HEK293 (cell line): ENCODE measurements around the gene ZKSCAN3.

Experiments used
- CTCF ChIA-PET: fragments of 350-600 bp; formaldehyde crosslinking; extraction: SDS; loops from one replicate; lab custom pipeline; 2021; ENCODE audit warnings: antibody characterized with exemption; lab: Yijun Ruan, JAX
- POLR2A ChIA-PET: fragments of 300-600 bp; formaldehyde crosslinking; extraction: SDS; loops from one replicate; lab custom pipeline; 2020; ENCODE audit warnings: antibody characterized with exemption, inconsistent platforms; lab: Yijun Ruan, JAX
- H3K27ac ChIP-seq: fragments of 200-500 bp; sonication (Bioruptor generic); 2 replicates; pipeline ENCODE4 v1.5.1; 2014; ENCODE audit warnings: low read depth, low read length, control low read depth, inconsistent platforms; ENCODE audit errors: extremely low read depth
- H3K36me3 ChIP-seq, 2 experiments: fragments of 200-500 bp in 1 of 2; sonication (Bioruptor generic) in 1 of 2; 1 replicate in 1 of 2; 2 replicates in 1 of 2; pipeline ENCODE4 v1.5.1; 2014 to 2017; ENCODE audit warnings: inconsistent platforms in 2 of 2, low read length in 2 of 2; ENCODE audit not compliant: control insufficient read depth in 2 of 2, insufficient read depth in 1 of 2
- H3K4me1 ChIP-seq: fragments of 200-500 bp; sonication (Bioruptor generic); 2 replicates; pipeline ENCODE4 v1.5.1; 2014; ENCODE audit warnings: mild to moderate bottlenecking, low read length, inconsistent platforms; ENCODE audit not compliant: control insufficient read depth, insufficient read depth
- H3K4me3 ChIP-seq: 2 replicates; pipeline ENCODE4 v1.5.1; 2011; ENCODE audit warnings: low read depth, mild to moderate bottlenecking, control low read depth, low read length, moderate library complexity
- H3K9me3 ChIP-seq: fragments of 200-500 bp; sonication (Bioruptor generic); 2 replicates; pipeline ENCODE4 v1.5.1; 2014; ENCODE audit warnings: low read depth, low read length, inconsistent platforms; ENCODE audit not compliant: control insufficient read depth, insufficient read depth
- FEZF1 ChIP-seq: fragments of 450-650 bp; formaldehyde crosslinking; IDR thresholded peaks from 2 replicates; pipeline ENCODE4 v1.5.1; 2016; ENCODE audit warnings: missing biosample characterization, missing genetic modification characterization
- GLIS2 ChIP-seq: fragments of 450-650 bp; formaldehyde crosslinking; IDR thresholded peaks from 2 replicates; pipeline ENCODE4 v1.5.1; 2016; ENCODE audit warnings: missing biosample characterization, missing genetic modification characterization
- KLF9 ChIP-seq: fragments of 450-650 bp; formaldehyde crosslinking; IDR thresholded peaks from 2 replicates; pipeline ENCODE4 v1.5.1; 2016; ENCODE audit warnings: missing biosample characterization, missing genetic modification characterization, low read depth
- MYNN ChIP-seq: fragments of 450-650 bp; formaldehyde crosslinking; IDR thresholded peaks from 2 replicates; pipeline ENCODE4 v1.5.1; 2016; ENCODE audit warnings: missing biosample characterization, missing genetic modification characterization, borderline replicate concordance
- SALL2 ChIP-seq: fragments of 450-650 bp; formaldehyde crosslinking; IDR thresholded peaks from 2 replicates; pipeline ENCODE4 v1.5.0; 2017; ENCODE audit warnings: missing biosample characterization, mild to moderate bottlenecking, missing genetic modification characterization, borderline replicate concordance
- WT1 ChIP-seq: fragments of 450-650 bp; formaldehyde crosslinking; IDR thresholded peaks from 2 replicates; pipeline ENCODE4 v1.5.1; 2016; ENCODE audit warnings: missing biosample characterization, missing genetic modification characterization
- YY1 ChIP-seq: fragments of 450-650 bp; formaldehyde crosslinking; IDR thresholded peaks from 2 replicates; pipeline ENCODE4 v1.5.1; 2018; ENCODE audit warnings: missing biosample characterization, missing genetic modification characterization
- ZBTB10 ChIP-seq: fragments of 450-650 bp; formaldehyde crosslinking; IDR thresholded peaks from 2 replicates; pipeline ENCODE4 v1.5.1; 2016; ENCODE audit warnings: missing biosample characterization, missing genetic modification characterization
- ZFP69B ChIP-seq: fragments of 450-650 bp; formaldehyde crosslinking; IDR thresholded peaks from 2 replicates; pipeline ENCODE4 v1.5.1; 2016; ENCODE audit warnings: missing biosample characterization, missing genetic modification characterization
- ZNF18 ChIP-seq: fragments of 450-650 bp; formaldehyde crosslinking; IDR thresholded peaks from 2 replicates; pipeline ENCODE4 v1.5.1; 2016; ENCODE audit warnings: missing biosample characterization, missing genetic modification characterization
- ZNF239 ChIP-seq: fragments of 450-650 bp; formaldehyde crosslinking; IDR thresholded peaks from 2 replicates; pipeline ENCODE4 v1.5.1; 2016; ENCODE audit warnings: missing biosample characterization, missing genetic modification characterization
- ZNF423 ChIP-seq: fragments of 450-650 bp; formaldehyde crosslinking; IDR thresholded peaks from 2 replicates; pipeline ENCODE4 v1.5.1; 2016; ENCODE audit warnings: missing biosample characterization, missing genetic modification characterization
- ZNF561 ChIP-seq: fragments of 450-650 bp; IDR thresholded peaks from 2 replicates; pipeline ENCODE4 v1.5.1; 2018; ENCODE audit warnings: missing biosample characterization, missing genetic modification characterization, borderline replicate concordance
- ZNF580 ChIP-seq: fragments of 450-650 bp; formaldehyde crosslinking; IDR thresholded peaks from 2 replicates; pipeline ENCODE4 v1.5.1; 2016; ENCODE audit warnings: missing biosample characterization, missing genetic modification characterization
- ZNF629 ChIP-seq: fragments of 450-650 bp; formaldehyde crosslinking; IDR thresholded peaks from 2 replicates; pipeline ENCODE4 v1.5.1; 2017; ENCODE audit warnings: missing biosample characterization, missing genetic modification characterization
- ZSCAN30 ChIP-seq: fragments of 450-650 bp; IDR thresholded peaks from 2 replicates; pipeline ENCODE4 v1.5.1; 2018; ENCODE audit warnings: missing biosample characterization, mild to moderate bottlenecking, missing genetic modification characterization, moderate library complexity
- ZSCAN4 ChIP-seq: fragments of 450-650 bp; formaldehyde crosslinking; IDR thresholded peaks from 2 replicates; pipeline ENCODE4 v1.5.1; 2017; ENCODE audit warnings: missing biosample characterization, missing genetic modification characterization
- ZXDB ChIP-seq: fragments of 450-650 bp; formaldehyde crosslinking; IDR thresholded peaks from 2 replicates; pipeline ENCODE4 v1.5.1; 2016; ENCODE audit warnings: missing biosample characterization, missing genetic modification characterization
- TF ChIP-seq, protein P1 (sequence below): fragments of 450-650 bp; formaldehyde crosslinking; IDR thresholded peaks from 2 replicates; pipeline ENCODE4 v1.5.1; 2016; ENCODE audit warnings: missing biosample characterization, missing genetic modification characterization, borderline replicate concordance
- TF ChIP-seq, protein P2 (sequence below): fragments of 450-650 bp; formaldehyde crosslinking; conservative IDR thresholded peaks from 2 replicates; pipeline ENCODE4 v1.5.1; 2016; ENCODE audit warnings: low read depth, missing biosample characterization, missing genetic modification characterization

The ZKSCAN3 gene

GRCh38 chr6:28349892-28350737 lies at the start of gene ZKSCAN3:
Gene ZKSCAN3, plus strand, starts transcription at chr6:28349947. Its CDS starts 9,640 bp downstream, at chr6:28359587.
- H3K9me3 ChIP-seq, result no peaks in the 10 kb centered on the region
- H3K4me1 ChIP-seq, result peaks cover 4% of the 10 kb centered on the region; the same call in 1 of the 2 replicates
- peak within 1 kb of the TSS; percentile 69 for H3K27ac ChIP-seq
- H3K4me3 ChIP-seq, result peak within 1 kb of the TSS; percentile 52
- ChIA-PET CTCF (interaction anchor here (0.7 kb wide), 2 partner anchors 9 to 102 kb away, joined by 4 read pairs; no protein-coding TSS in a partner anchor), POLR2A (interaction anchor here (0.5 to 2.2 kb wide), 15 partner anchors 10 to 217 kb away, joined by 3 to 34 read pairs (median 3); partner anchors contain the start of genes PGBD1, ZKSCAN4, ZKSCAN8 and ZSCAN23)
- H3K36me3 ChIP-seq, result peaks cover 0 to 8% of the 10 kb centered on the region in 2 experiments; a peak in 1 of 3 replicates
- peak; percentile 64 for TF ChIP-seq ZNF561 (tag by site-specific recombination)
- TF ChIP-seq ZSCAN30 (tag by site-specific recombination), result 0 out of 2 replicates have a peak, but pooled peaks have one; percentile 6
- peak; percentile 20; the same call in 1 of the 2 replicates for TF ChIP-seq YY1 (tag by site-specific recombination)
- peak; percentile 66; the same call in 1 of the 2 replicates for TF ChIP-seq ZNF580 (tag by site-specific recombination)
- no peak for TF ChIP-seq SALL2 (tag by site-specific recombination)
- TF ChIP-seq, protein P1, sequence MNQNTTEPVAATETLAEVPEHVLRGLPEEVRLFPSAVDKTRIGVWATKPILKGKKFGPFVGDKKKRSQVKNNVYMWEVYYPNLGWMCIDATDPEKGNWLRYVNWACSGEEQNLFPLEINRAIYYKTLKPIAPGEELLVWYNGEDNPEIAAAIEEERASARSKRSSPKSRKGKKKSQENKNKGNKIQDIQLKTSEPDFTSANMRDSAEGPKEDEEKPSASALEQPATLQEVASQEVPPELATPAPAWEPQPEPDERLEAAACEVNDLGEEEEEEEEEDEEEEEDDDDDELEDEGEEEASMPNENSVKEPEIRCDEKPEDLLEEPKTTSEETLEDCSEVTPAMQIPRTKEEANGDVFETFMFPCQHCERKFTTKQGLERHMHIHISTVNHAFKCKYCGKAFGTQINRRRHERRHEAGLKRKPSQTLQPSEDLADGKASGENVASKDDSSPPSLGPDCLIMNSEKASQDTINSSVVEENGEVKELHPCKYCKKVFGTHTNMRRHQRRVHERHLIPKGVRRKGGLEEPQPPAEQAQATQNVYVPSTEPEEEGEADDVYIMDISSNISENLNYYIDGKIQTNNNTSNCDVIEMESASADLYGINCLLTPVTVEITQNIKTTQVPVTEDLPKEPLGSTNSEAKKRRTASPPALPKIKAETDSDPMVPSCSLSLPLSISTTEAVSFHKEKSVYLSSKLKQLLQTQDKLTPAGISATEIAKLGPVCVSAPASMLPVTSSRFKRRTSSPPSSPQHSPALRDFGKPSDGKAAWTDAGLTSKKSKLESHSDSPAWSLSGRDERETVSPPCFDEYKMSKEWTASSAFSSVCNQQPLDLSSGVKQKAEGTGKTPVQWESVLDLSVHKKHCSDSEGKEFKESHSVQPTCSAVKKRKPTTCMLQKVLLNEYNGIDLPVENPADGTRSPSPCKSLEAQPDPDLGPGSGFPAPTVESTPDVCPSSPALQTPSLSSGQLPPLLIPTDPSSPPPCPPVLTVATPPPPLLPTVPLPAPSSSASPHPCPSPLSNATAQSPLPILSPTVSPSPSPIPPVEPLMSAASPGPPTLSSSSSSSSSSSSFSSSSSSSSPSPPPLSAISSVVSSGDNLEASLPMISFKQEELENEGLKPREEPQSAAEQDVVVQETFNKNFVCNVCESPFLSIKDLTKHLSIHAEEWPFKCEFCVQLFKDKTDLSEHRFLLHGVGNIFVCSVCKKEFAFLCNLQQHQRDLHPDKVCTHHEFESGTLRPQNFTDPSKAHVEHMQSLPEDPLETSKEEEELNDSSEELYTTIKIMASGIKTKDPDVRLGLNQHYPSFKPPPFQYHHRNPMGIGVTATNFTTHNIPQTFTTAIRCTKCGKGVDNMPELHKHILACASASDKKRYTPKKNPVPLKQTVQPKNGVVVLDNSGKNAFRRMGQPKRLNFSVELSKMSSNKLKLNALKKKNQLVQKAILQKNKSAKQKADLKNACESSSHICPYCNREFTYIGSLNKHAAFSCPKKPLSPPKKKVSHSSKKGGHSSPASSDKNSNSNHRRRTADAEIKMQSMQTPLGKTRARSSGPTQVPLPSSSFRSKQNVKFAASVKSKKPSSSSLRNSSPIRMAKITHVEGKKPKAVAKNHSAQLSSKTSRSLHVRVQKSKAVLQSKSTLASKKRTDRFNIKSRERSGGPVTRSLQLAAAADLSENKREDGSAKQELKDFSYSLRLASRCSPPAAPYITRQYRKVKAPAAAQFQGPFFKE (tag by site-specific recombination), result no peak
- TF ChIP-seq ZNF423 (tag by site-specific recombination), result peak; percentile 55; the same call in 1 of the 2 replicates
- peak; percentile 98 for TF ChIP-seq ZXDB (tag by site-specific recombination)
- peak; percentile 100 for TF ChIP-seq GLIS2
- peak; percentile 93 for TF ChIP-seq ZSCAN4 (tag by site-specific recombination)
- 0 out of 2 replicates have a peak, but pooled peaks have one; percentile 60 for TF ChIP-seq ZNF239 (tag by site-specific recombination)
- TF ChIP-seq ZNF18 (tag by site-specific recombination), result peak; percentile 53; the same call in 1 of the 2 replicates
- TF ChIP-seq FEZF1 (tag by site-specific recombination), result peak; percentile 41; the same call in 1 of the 2 replicates
- TF ChIP-seq ZNF629 (tag by site-specific recombination), result peak; percentile 66; the same call in 1 of the 2 replicates
- TF ChIP-seq MYNN (tag by site-specific recombination), result no peak
- TF ChIP-seq, protein P2, sequence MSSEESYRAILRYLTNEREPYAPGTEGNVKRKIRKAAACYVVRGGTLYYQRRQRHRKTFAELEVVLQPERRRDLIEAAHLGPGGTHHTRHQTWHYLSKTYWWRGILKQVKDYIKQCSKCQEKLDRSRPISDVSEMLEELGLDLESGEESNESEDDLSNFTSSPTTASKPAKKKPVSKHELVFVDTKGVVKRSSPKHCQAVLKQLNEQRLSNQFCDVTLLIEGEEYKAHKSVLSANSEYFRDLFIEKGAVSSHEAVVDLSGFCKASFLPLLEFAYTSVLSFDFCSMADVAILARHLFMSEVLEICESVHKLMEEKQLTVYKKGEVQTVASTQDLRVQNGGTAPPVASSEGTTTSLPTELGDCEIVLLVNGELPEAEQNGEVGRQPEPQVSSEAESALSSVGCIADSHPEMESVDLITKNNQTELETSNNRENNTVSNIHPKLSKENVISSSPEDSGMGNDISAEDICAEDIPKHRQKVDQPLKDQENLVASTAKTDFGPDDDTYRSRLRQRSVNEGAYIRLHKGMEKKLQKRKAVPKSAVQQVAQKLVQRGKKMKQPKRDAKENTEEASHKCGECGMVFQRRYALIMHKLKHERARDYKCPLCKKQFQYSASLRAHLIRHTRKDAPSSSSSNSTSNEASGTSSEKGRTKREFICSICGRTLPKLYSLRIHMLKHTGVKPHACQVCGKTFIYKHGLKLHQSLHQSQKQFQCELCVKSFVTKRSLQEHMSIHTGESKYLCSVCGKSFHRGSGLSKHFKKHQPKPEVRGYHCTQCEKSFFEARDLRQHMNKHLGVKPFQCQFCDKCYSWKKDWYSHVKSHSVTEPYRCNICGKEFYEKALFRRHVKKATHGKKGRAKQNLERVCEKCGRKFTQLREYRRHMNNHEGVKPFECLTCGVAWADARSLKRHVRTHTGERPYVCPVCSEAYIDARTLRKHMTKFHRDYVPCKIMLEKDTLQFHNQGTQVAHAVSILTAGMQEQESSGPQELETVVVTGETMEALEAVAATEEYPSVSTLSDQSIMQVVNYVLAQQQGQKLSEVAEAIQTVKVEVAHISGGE (tag by site-specific recombination), result peak; percentile 96
- peak; percentile 65; the same call in 1 of the 2 replicates for TF ChIP-seq ZFP69B (tag by site-specific recombination)
- peak; percentile 73 for TF ChIP-seq WT1
- TF ChIP-seq ZBTB10, result peak; percentile 94
- TF ChIP-seq KLF9, result peak; percentile 66
